HL-60 (cell line): Measurements from ENCODE around the gene PIR.

Experiments
- CTCF ChIP-seq: IDR thresholded peaks from one replicate; pipeline ENCODE4 v1.5.1; 2011; ENCODE audit warnings: low read length, control low read depth, inconsistent platforms; ENCODE audit not compliant: insufficient read depth
- GABPA ChIP-seq: IDR thresholded peaks from 2 replicates; pipeline ENCODE4 v1.6.1; 2012; ENCODE audit warnings: low read depth
- REST ChIP-seq: IDR thresholded peaks from 2 replicates; pipeline ENCODE4 v1.6.1; 2012; ENCODE audit warnings: low read depth; ENCODE audit not compliant: insufficient replicate concordance
- SPI1 ChIP-seq: IDR thresholded peaks from 2 replicates; pipeline ENCODE4 v1.6.1; 2012; ENCODE audit warnings: low read depth, mild to moderate bottlenecking, borderline replicate concordance

- TF ChIP-seq REST (no peak), CTCF (no peak), GABPA (no peak), SPI1 (no peak)
Observed at GRCh38 chrX:15515931-15516330, 22.8 kb upstream of the PIR start.
